NOMO-1 (cell line): ENCODE data around the gene METTL24.
"Not testable (repeated sequence)": the region's sequence is repeated elsewhere in the genome, so short reads cannot be mapped to it uniquely, and the experiment has no call there.

ENCODE experiments used
- DNase-seq, 2 experiments: peaks; one replicate each; lab custom pipeline; 2025; ENCODE audit not compliant: unreplicated experiment in 2 of 2; lab: John Stamatoyannopoulos, UW

The METTL24 gene

GRCh38 chr6:110363748-110364147 lies 5.6 kb upstream of the METTL24 start:
- no peak for DNase-seq

DNA sequence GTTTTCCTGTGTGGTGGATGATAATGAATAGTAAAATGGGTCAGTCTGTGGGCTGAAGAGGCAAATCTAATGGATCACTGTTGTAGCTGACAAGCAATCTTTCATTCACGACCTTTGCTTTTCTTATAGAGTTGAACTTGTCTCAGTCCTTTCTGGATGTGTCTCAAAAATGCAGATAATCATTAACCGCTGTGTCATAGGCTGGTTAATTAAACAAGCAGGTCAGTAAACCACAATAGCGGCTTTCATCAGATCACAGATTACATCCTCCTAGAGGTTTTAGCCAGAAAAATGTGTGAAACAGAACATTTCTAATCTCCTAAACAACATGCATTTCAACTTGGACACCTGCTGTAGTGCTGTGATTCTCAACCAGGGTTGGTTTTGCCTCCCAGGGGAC lies 2.5 kb upstream of the METTL24 start:
- DNase-seq = no peak

GRCh38 chr6:110359556-110359955 lies 1.4 kb upstream of the METTL24 start:
- no peak for DNase-seq

GRCh38 chr6:110358553-110359160 lies 508 bp upstream of the METTL24 start:
- no peak for DNase-seq

- DNase-seq = no peak
Observed at GRCh38 chr6:110357298-110357663, 868 bp downstream of the METTL24 start.

DNA sequence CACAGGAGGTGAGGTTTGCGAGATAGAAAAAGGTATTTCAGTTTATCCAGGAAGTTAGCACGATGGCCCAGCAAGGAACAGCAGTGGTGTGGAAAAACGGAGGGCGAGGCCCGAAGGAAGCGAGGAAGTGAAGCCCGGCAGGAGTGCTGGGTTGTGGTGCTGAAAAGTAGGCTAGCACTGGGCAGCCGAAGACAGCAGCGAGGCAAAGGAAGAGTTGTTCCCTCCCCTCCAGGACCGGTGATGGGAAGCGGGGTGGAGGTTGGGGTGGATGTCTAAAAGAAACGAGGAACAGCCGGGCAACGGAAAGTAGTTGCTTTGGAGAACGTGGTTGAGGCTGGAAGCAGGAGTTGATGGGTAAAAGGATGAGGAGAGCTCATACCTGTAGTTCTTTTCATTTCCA lies 1.4 kb downstream of the METTL24 start:
- DNase-seq = no peak

DNA sequence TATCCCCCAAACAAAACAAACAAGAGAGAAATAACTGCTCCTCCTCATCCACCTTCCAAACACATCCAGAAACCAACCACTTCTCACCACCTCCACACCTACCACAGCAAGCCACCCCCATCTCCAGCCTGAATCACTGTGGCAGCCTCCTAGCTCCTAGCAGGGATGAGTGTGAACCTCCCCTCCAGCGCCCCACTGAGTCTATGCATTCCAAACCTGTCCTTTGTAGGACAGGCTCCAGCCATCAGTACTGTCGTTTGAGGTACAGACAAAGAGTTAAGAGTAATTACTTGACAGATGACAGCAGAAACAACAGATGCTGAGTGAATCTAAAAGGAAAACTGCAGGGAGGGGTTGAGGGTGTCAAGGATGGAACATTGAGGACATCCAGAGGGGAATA lies 2.4 kb downstream of the METTL24 start:
- DNase-seq = no peak

- no peak for DNase-seq
Observed at GRCh38 chr6:110355022-110355421, 3.1 kb downstream of the METTL24 start.

GRCh38 chr6:110354153-110354552 lies 4.0 kb downstream of the METTL24 start:
- no peak for DNase-seq

DNA sequence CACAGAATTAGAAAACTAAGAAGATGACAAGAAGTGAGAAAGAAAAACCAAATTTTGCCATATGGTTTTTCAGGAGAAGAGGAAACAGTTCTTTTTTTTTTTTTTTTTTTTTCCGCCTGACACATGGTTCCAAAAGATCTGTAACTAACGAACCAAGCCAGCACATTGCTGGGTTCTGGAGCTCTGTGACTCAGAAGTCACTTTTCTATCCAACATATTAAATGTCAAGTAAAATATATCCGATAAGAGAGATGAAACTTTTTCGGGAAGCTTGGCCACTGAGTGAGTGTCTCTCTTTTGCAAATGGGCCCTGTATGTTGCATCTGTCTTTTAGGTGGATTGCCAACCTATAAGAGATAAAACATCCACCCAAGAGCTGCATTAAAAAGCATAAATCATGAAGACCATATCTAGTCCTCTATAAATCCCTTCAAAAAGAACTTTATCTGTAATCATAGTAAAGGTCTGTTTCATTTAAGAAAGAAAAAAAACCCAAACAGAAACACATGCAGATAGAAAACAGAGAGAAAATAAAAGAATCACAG lies 4.6 kb downstream of the METTL24 start:
- no peak for DNase-seq

GRCh38 chr6:110352563-110353262 lies 5.4 kb downstream of the METTL24 start:
- DNase-seq = no peak

- DNase-seq = no peak
Observed at GRCh38 chr6:110351986-110352385, 6.2 kb downstream of the METTL24 start.

DNA sequence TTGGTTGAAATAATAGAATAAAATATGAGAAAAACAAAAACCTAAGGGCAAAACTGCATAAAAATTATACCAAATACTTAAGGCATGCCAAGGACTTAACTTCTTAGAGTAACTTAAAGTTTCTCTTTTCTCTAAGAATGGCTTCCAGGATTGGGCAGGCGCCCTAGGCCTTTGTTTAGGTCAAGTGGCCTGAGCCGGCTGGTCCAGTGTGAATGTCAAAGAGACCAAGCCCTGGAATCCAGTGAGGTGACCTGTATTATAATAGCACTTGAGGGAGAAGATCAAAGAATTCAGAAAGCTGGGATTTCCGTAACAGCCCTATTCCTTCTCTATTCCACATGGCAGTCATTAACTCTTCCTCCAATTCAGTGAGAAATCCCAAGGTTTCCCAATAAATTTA lies 6.6 kb downstream of the METTL24 start:
- DNase-seq = no peak

GRCh38 chr6:110350593-110350992 lies 7.6 kb downstream of the METTL24 start:
- not testable (repeated sequence) for DNase-seq

DNA sequence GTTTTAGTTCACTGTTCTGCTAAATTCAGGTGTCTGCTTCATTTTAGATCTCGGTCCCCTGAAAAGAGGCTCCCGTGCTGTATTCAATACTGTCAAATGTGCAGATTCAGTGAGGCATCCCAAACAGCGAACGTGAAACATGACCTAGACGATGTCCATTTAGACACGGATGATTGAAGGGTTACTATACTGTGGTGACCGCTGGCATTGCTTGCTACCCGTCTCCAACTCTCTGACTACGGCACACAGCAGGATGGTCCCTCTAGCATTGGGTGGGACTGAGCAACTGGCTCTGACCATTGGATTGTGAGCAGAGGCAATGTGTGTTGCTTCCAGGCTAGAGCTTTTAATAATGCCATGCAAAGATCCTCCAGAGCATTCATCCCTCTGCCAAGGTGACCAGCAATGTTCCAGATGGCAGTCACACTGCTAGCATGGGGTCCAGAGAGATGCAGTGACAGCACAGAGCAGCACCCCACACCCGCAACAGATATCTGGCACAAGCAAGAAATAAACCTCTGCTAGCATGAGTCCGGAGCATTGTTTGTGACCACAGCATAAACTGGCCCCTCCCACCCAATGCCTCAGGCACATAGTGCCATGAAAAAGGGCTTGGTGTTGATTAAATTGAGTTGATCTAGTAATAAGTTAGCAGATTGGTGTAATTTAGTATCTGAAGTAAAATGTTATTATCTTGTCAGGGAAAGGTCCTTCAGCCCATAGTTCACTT lies 9.0 kb downstream of the METTL24 start:
- DNase-seq = no peak

DNA sequence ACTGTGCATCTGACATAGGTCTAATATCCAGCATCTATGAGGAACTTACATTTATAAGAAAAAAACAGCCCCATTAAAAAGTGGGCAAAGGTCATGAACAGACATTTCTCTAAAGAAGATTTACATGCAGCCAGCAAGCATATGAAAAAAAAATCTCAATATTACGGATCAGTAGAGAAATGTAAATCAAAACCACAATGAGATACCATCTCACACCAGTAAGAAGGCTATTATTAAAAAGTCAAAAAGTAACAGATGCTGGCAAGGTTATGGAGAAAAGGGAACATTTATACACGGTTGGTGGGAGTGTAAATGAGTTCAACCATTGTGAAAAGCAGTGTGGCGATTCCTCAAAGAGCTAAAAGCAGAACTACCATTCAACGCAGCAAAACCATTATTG lies 13.1 kb downstream of the METTL24 start:
- peak; percentile 13 to 35 for DNase-seq

- DNase-seq = no peak
Observed at GRCh38 chr6:110342759-110343158, 15.4 kb downstream of the METTL24 start.

- no peak for DNase-seq
Observed at GRCh38 chr6:110341663-110342596, 16.2 kb downstream of the METTL24 start.

- DNase-seq = no peak
Observed at GRCh38 chr6:110341067-110341466, 17.1 kb downstream of the METTL24 start.

- no peak for DNase-seq
Observed at GRCh38 chr6:110340392-110340965, 17.7 kb downstream of the METTL24 start.
